H9 (cell line): ENCODE results near the gene CARHSP1. TPM values are rescaled to one million over a fixed set of nuclear protein-coding genes. Genes with fewer than 3 reads are reported as not detected.

Experiments
- DNase-seq: peaks from one replicate; pipeline ENCODE4 v3.0.0-alpha.2; 2017
- H2AFZ ChIP-seq: one replicate; pipeline ENCODE4 v1.6.1; 2013; ENCODE audit warnings: mild to moderate bottlenecking, low read length, control low read depth, moderate library complexity
- H2AK5ac ChIP-seq: 2 replicates; pipeline ENCODE4 v1.6.1; 2013; ENCODE audit warnings: low read length, control low read depth, mixed read lengths; ENCODE audit not compliant: insufficient read length
- H2BK120ac ChIP-seq: one replicate; pipeline ENCODE4 v1.6.1; 2013; ENCODE audit warnings: low read depth, mild to moderate bottlenecking, low read length, control low read depth, inconsistent platforms; ENCODE audit not compliant: poor library complexity, severe bottlenecking
- H2BK12ac ChIP-seq: 2 replicates; pipeline ENCODE4 v1.6.1; 2013; ENCODE audit warnings: low read length, control low read depth, mixed read lengths, low read depth; ENCODE audit not compliant: insufficient read length
- H2BK15ac ChIP-seq: 2 replicates; pipeline ENCODE4 v1.6.1; 2013; ENCODE audit warnings: low read depth, low read length, control low read depth
- H2BK20ac ChIP-seq: one replicate; pipeline ENCODE4 v1.6.1; 2013; ENCODE audit warnings: low read depth, mild to moderate bottlenecking, low read length, control low read depth, inconsistent platforms; ENCODE audit not compliant: poor library complexity, severe bottlenecking
- H2BK5ac ChIP-seq: 2 replicates; pipeline ENCODE4 v1.6.1; 2013; ENCODE audit warnings: low read length, control low read depth, mixed read lengths; ENCODE audit not compliant: insufficient read length
- H3K14ac ChIP-seq: 2 replicates; pipeline ENCODE4 v1.6.1; 2013; ENCODE audit warnings: low read length, control low read depth; ENCODE audit not compliant: insufficient read depth
- H3K18ac ChIP-seq: 2 replicates; pipeline ENCODE4 v1.6.1; 2013; ENCODE audit warnings: low read depth, mild to moderate bottlenecking, mixed read lengths, low read length, control low read depth; ENCODE audit not compliant: insufficient read length
- H3K23ac ChIP-seq: 2 replicates; pipeline ENCODE4 v1.6.1; 2013; ENCODE audit warnings: low read length, control low read depth, mixed read lengths, low read depth; ENCODE audit not compliant: insufficient read length
- H3K23me2 ChIP-seq: 2 replicates; pipeline ENCODE4 v1.6.1; 2013; ENCODE audit warnings: low read depth, mild to moderate bottlenecking, mixed read lengths, low read length, control low read depth; ENCODE audit not compliant: insufficient read length, poor library complexity, severe bottlenecking
- H3K27ac ChIP-seq: 2 replicates; pipeline ENCODE4 v1.5.1; 2013; ENCODE audit warnings: low read length, control low read depth, mixed read lengths, low read depth; ENCODE audit not compliant: insufficient read length
- H3K27me3 ChIP-seq: 2 replicates; pipeline ENCODE4 v1.6.1; 2013; ENCODE audit warnings: low read length, control low read depth, inconsistent platforms; ENCODE audit not compliant: insufficient read depth
- H3K4ac ChIP-seq: 2 replicates; pipeline ENCODE4 v1.6.1; 2013; ENCODE audit warnings: low read depth, mild to moderate bottlenecking, control low read depth, inconsistent platforms, low read length, moderate library complexity
- H3K4me1 ChIP-seq: 2 replicates; pipeline ENCODE4 v1.6.1; 2013; ENCODE audit warnings: low read length, control low read depth, inconsistent platforms; ENCODE audit not compliant: insufficient read depth
- H3K4me2 ChIP-seq: 2 replicates; pipeline ENCODE4 v1.6.1; 2013; ENCODE audit warnings: low read length, control low read depth, mixed read lengths; ENCODE audit not compliant: insufficient read length, insufficient read depth
- H3K56ac ChIP-seq: 2 replicates; pipeline ENCODE4 v1.6.1; 2013; ENCODE audit warnings: low read depth, mild to moderate bottlenecking, mixed read lengths, low read length, control low read depth; ENCODE audit not compliant: insufficient read length
- H3K79me1 ChIP-seq: 2 replicates; pipeline ENCODE4 v1.6.1; 2013; ENCODE audit warnings: low read depth, mild to moderate bottlenecking, moderate library complexity, low read length, control low read depth, inconsistent platforms; ENCODE audit not compliant: insufficient read depth, poor library complexity, severe bottlenecking
- H3K79me2 ChIP-seq: 2 replicates; pipeline ENCODE4 v1.6.1; 2013; ENCODE audit warnings: low read length, control low read depth, inconsistent platforms; ENCODE audit not compliant: insufficient read depth
- H3K9ac ChIP-seq: 2 replicates; pipeline ENCODE4 v1.6.1; 2013; ENCODE audit warnings: low read length, control low read depth, mixed read lengths; ENCODE audit not compliant: insufficient read length; ENCODE audit errors: extremely low read depth
- H3K9me3 ChIP-seq: one replicate; pipeline ENCODE4 v1.6.1; 2013; ENCODE audit warnings: low read depth, low read length, inconsistent platforms; ENCODE audit not compliant: control insufficient read depth
- H3T11ph ChIP-seq: one replicate; pipeline ENCODE4 v1.6.1; 2013; ENCODE audit warnings: mild to moderate bottlenecking, low read length, control low read depth, inconsistent platforms
- H4K20me1 ChIP-seq: one replicate; pipeline ENCODE4 v1.6.1; 2013; ENCODE audit not compliant: control insufficient read depth, insufficient read length, insufficient read depth
- H4K5ac ChIP-seq: 2 replicates; pipeline ENCODE4 v1.6.1; 2013; ENCODE audit warnings: low read depth, mild to moderate bottlenecking, mixed read lengths, low read length, control low read depth; ENCODE audit not compliant: insufficient read length
- H4K8ac ChIP-seq: replicated peaks from 2 replicates; pipeline ENCODE4 v1.6.1; 2013; ENCODE audit warnings: low read length, control low read depth, mixed read lengths, low read depth; ENCODE audit not compliant: insufficient read length
- H4K91ac ChIP-seq: 2 replicates; pipeline ENCODE4 v1.6.1; 2013; ENCODE audit warnings: low read depth, mild to moderate bottlenecking, moderate library complexity, mixed read lengths, low read length, control low read depth; ENCODE audit not compliant: insufficient read length
- H3K27ac Mint-ChIP-seq, 3 experiments: 2 replicates in 2 of 3; 3 replicates in 1 of 3; pipeline ENCODE4 v1.8.0; 2020 to 2021; ENCODE audit warnings: mixed read lengths in 3 of 3, mild to moderate bottlenecking in 1 of 3, moderate library complexity in 1 of 3
- H3K27me3 Mint-ChIP-seq: 2 replicates; pipeline ENCODE4 v1.8.0; 2021; ENCODE audit warnings: low read depth, mild to moderate bottlenecking, moderate library complexity, mixed read lengths
- H3K36me3 Mint-ChIP-seq, 3 experiments: 2 replicates in 2 of 3; 3 replicates in 1 of 3; pipeline ENCODE4 v1.8.0; 2020 to 2021; ENCODE audit warnings: low read depth in 3 of 3, mixed read lengths in 3 of 3; ENCODE audit not compliant: insufficient read depth in 1 of 3
- H3K4me1 Mint-ChIP-seq, 2 experiments: 2 replicates each; pipeline ENCODE4 v1.8.0; 2020; ENCODE audit warnings: mixed read lengths in 2 of 2
- H3K4me3 Mint-ChIP-seq, 2 experiments: 2 replicates in 1 of 2; 3 replicates in 1 of 2; pipeline ENCODE4 v1.8.0; 2020 to 2021; ENCODE audit warnings: mild to moderate bottlenecking in 2 of 2, mixed read lengths in 2 of 2, moderate library complexity in 1 of 2
- H3K9me3 Mint-ChIP-seq, 2 experiments: 2 replicates in 1 of 2; 3 replicates in 1 of 2; pipeline ENCODE4 v1.8.0; 2020; ENCODE audit warnings: mild to moderate bottlenecking in 2 of 2, mixed read lengths in 2 of 2, moderate library complexity in 1 of 2
- WGBS: extraction: QIAGEN DNeasy Blood & Tissue Kit; methylation state at CpG from one replicate; pipeline ENCODE4 v1.1.7; 2013; ENCODE audit warnings: missing lambda C conversion rate, low lambda C conversion rate, mixed read lengths; ENCODE audit not compliant: insufficient read length; ENCODE audit errors: extremely low coverage; 5-methylcytosine and 5-hydroxymethylcytosine counted together
- total RNA-seq: library from RNA; stranded (reverse); gene quantifications from 2 replicates; pipeline ENCODE4 v1.2.1, GENCODE V29; 2021
- TF ChIP-seq, protein P1 (sequence below): fragments of 200-600 bp; sonication (generic); conservative IDR thresholded peaks from 3 replicates; pipeline ENCODE4 v1.8.0; 2021; ENCODE audit warnings: antibody characterized with exemption, mild to moderate bottlenecking

The CARHSP1 gene
- total RNA-seq, 1 experiment from 2014 or later: 194 TPM

- peak overlapping the region; percentile 23 for H3K4me2 ChIP-seq
- H3K27me3 Mint-ChIP-seq: no peaks in the 10 kb centered on the region
- peaks cover 57 to 59% of the 10 kb centered on the region in 2 experiments for H3K4me1 Mint-ChIP-seq
- no CpG with 5 or more reads among the region's 18 CpGs for WGBS
- peaks cover 17% of the 10 kb centered on the region for H3K4me1 ChIP-seq
- H3K9me3 Mint-ChIP-seq: no peaks in the 10 kb centered on the region
- H2BK120ac ChIP-seq: peak overlapping the region; percentile 70
- H3K27ac Mint-ChIP-seq: peak overlapping the region; percentile 99 to 100 (median 99)
- no peak overlapping the region for H3T11ph ChIP-seq
- H3K14ac ChIP-seq: peak overlapping the region; percentile 80; the same call in 1 of the 2 replicates
- no peak overlapping the region for H2BK12ac ChIP-seq
- H2AFZ ChIP-seq: no peak overlapping the region
- TF ChIP-seq, protein P1, sequence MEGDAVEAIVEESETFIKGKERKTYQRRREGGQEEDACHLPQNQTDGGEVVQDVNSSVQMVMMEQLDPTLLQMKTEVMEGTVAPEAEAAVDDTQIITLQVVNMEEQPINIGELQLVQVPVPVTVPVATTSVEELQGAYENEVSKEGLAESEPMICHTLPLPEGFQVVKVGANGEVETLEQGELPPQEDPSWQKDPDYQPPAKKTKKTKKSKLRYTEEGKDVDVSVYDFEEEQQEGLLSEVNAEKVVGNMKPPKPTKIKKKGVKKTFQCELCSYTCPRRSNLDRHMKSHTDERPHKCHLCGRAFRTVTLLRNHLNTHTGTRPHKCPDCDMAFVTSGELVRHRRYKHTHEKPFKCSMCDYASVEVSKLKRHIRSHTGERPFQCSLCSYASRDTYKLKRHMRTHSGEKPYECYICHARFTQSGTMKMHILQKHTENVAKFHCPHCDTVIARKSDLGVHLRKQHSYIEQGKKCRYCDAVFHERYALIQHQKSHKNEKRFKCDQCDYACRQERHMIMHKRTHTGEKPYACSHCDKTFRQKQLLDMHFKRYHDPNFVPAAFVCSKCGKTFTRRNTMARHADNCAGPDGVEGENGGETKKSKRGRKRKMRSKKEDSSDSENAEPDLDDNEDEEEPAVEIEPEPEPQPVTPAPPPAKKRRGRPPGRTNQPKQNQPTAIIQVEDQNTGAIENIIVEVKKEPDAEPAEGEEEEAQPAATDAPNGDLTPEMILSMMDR: no peak
- H3K23ac ChIP-seq: no peak overlapping the region
- H3K23me2 ChIP-seq: no peaks in the 10 kb centered on the region
- H3K4me3 Mint-ChIP-seq: peak overlapping the region; percentile 46 to 67
- H4K8ac ChIP-seq: no peak overlapping the region
- H3K27me3 ChIP-seq: no peaks in the 10 kb centered on the region
- no peaks in the 10 kb centered on the region for H3K79me1 ChIP-seq
- no peak overlapping the region for H2BK20ac ChIP-seq
- no peak overlapping the region for H2BK15ac ChIP-seq
- H3K27ac ChIP-seq: peak overlapping the region; percentile 88
- H3K79me2 ChIP-seq: no peaks in the 10 kb centered on the region
- H3K36me3 Mint-ChIP-seq: peaks cover 16 to 38% (median 26%) of the 10 kb centered on the region in 3 experiments
- peak overlapping the region; percentile 37 for H4K5ac ChIP-seq
- H4K20me1 ChIP-seq: no peaks in the 10 kb centered on the region
- H3K56ac ChIP-seq: no peak overlapping the region
- peak overlapping the region; percentile 83 for H3K18ac ChIP-seq
- no peaks in the 10 kb centered on the region for H3K9me3 ChIP-seq
- H2BK5ac ChIP-seq: peak overlapping the region; percentile 24
- peak overlapping the region; percentile 62 for H3K9ac ChIP-seq
- DNase-seq: peak; percentile 91
- peak overlapping the region; percentile 58 for H4K91ac ChIP-seq
- H2AK5ac ChIP-seq: no peak overlapping the region
- no peak overlapping the region; the same call in 1 of the 2 replicates for H3K4ac ChIP-seq
Observed at GRCh38 chr16:8831871-8832716, 36.7 kb downstream of the CARHSP1 start.
